ENCODE results near the gene SLC27A2. TPM values are rescaled to one million over a fixed set of nuclear protein-coding genes. Genes with fewer than 3 reads are reported as not detected.

The SLC27A2 gene
- total and polyA plus RNA-seq, 7 experiments from 2014 or later = 0.17 to 28.2 (median 0.43) TPM

Other genes with a start within 250 kb of the SLC27A2 start
- gene ATP8B4, start 63.0 kb upstream of the SLC27A2 start, total RNA-seq = 10 to 100 TPM in 2 of 5 experiments, 1 to 10 TPM in 2, under 1 TPM in 1; 0.92 to 24.3 (median 5.0) TPM
- not detected for gene ATP8B4, start 63.0 kb upstream of the SLC27A2 start, polyA plus RNA-seq
- 10 to 100 TPM in 2 of 5 experiments, under 1 TPM in 1, not detected in 2; 0.19 to 81.2 (median 35.1) TPM for gene HDC, start 83.5 kb downstream of the SLC27A2 start, total RNA-seq
- gene HDC, start 83.5 kb downstream of the SLC27A2 start, polyA plus RNA-seq = not detected
- gene GABPB1, start 173.0 kb downstream of the SLC27A2 start, total RNA-seq = 10 to 100 TPM; 14.7 to 42.7 (median 16.8) TPM
- gene GABPB1, start 173.0 kb downstream of the SLC27A2 start, polyA plus RNA-seq = 10 to 100 TPM; 21.6 to 29.6 TPM
- gene USP8, start 242.2 kb downstream of the SLC27A2 start, total RNA-seq = 10 to 100 TPM; 52.8 to 61.8 (median 57.1) TPM
- 10 to 100 TPM; 34.7 to 50.7 TPM for gene USP8, start 242.2 kb downstream of the SLC27A2 start, polyA plus RNA-seq